Mucosa of stomach (tissue), 1 donor: ENCODE results near the gene FBXL13.
"Not testable (repeated sequence)": the region's sequence is repeated elsewhere in the genome, so short reads cannot be mapped to it uniquely, and the experiment has no call there.

Experiments used
- H3K27me3 ChIP-seq: one replicate; pipeline ENCODE4 v1.7.0; 2013; ENCODE audit warnings: mild to moderate bottlenecking, low read length; ENCODE audit not compliant: control insufficient read depth, insufficient read depth
- H3K36me3 ChIP-seq: one replicate; pipeline ENCODE4 v1.7.0; 2013; ENCODE audit warnings: low read length; ENCODE audit not compliant: control insufficient read depth, insufficient read depth
- H3K4me1 ChIP-seq: one replicate; pipeline ENCODE4 v1.7.0; 2013; ENCODE audit warnings: mild to moderate bottlenecking, low read length; ENCODE audit not compliant: control insufficient read depth, insufficient read depth
- H3K4me3 ChIP-seq: one replicate; pipeline ENCODE4 v1.7.0; 2013; ENCODE audit warnings: low read length
- H3K9ac ChIP-seq: one replicate; pipeline ENCODE4 v1.7.0; 2013; ENCODE audit warnings: mild to moderate bottlenecking, low read length, moderate library complexity
- H3K9me3 ChIP-seq: one replicate; pipeline ENCODE4 v1.7.0; 2013; ENCODE audit warnings: mild to moderate bottlenecking, low read length, moderate library complexity; ENCODE audit not compliant: control insufficient read depth
- donor health status: Pancreatic carcinoma.

Gene FBXL13

GRCh38 chr7:102974366-102975236 lies 100.0 kb downstream of the FBXL13 start:
- H3K9me3 ChIP-seq = no peaks in the 10 kb centered on the region
- no peak overlapping the region for H3K9ac ChIP-seq
- no peaks in the 10 kb centered on the region for H3K36me3 ChIP-seq
- H3K4me3 ChIP-seq = no peak overlapping the region
- no peaks in the 10 kb centered on the region for H3K27me3 ChIP-seq
- peaks cover 3% of the 10 kb centered on the region for H3K4me1 ChIP-seq

DNA sequence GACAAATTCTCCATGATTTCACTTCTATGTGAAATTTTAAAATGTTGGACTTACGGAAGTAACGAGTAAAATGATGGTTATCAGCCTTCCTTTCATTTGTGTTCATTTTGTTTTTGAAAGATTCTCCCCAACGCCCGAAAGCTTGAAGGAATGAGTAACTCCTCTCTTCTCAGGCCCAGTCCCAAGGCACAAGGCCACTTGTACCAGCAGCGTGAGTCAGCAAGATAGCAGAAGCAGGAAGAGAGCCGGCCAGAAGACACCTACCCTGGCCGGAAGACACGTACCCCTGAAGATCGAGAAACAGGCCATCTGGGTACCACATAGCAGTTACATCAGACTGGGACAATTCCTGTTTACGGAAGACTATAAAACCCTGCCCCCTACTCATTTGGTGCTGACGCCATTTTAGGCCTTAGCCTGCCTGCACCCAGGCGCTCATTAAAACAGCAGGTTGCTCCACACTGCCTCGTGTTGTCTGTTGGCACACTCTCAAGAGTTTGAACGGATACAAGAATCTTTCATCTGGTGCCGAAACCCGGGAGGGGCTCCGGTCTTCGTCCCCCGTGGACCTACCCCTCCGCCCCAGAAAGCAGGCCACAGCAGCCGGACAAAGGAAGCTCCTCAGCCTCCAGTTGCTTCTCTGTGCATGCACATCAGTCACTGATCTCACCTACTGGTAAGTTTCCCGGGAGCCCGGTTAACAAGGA lies 101.3 kb downstream of the FBXL13 start:
- H3K4me3 ChIP-seq = no peak overlapping the region
- H3K4me1 ChIP-seq = peaks cover 3% of the 10 kb centered on the region

DNA sequence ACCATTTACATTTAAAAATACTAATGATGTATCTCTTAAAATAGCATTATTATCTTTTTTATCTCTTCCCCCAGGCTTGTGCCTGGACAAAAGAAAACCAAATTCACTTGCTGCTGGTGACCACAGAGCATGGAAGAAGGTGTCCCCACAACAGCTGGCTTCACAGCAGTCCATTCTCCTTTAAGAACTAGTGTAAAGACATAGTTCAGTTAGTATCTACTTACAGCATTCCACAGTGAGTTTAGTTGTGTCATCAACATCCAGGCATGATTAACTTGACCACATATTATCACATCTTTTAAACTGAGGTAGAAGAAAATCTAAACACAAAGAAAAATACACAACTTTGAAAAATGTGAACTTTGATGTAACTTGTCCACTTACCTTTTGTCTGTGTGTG lies 106.8 kb downstream of the FBXL13 start:
- no peaks in the 10 kb centered on the region for H3K36me3 ChIP-seq
- no peaks in the 10 kb centered on the region for H3K9me3 ChIP-seq

More for the DNA sequence above, 101.3 kb downstream of the FBXL13 start:
- Histone ChIP-seq H3K27me3 (no peaks in the 10 kb centered on the region), H3K9ac (no peak overlapping the region), H3K9me3 (no peaks in the 10 kb centered on the region), H3K36me3 (no peaks in the 10 kb centered on the region)

GRCh38 chr7:102966465-102966864 lies 108.1 kb downstream of the FBXL13 start:
- H3K9me3 ChIP-seq = no peaks in the 10 kb centered on the region
- H3K4me1 ChIP-seq = no peaks in the 10 kb centered on the region
- H3K27me3 ChIP-seq = no peaks in the 10 kb centered on the region
- H3K9ac ChIP-seq = no peak overlapping the region
- no peak overlapping the region for H3K4me3 ChIP-seq
- no peaks in the 10 kb centered on the region for H3K36me3 ChIP-seq

More for the DNA sequence above, 106.8 kb downstream of the FBXL13 start:
- Histone ChIP-seq H3K4me3 (no peak overlapping the region), H3K4me1 (no peaks in the 10 kb centered on the region), H3K9ac (no peak overlapping the region), H3K27me3 (no peaks in the 10 kb centered on the region)

DNA sequence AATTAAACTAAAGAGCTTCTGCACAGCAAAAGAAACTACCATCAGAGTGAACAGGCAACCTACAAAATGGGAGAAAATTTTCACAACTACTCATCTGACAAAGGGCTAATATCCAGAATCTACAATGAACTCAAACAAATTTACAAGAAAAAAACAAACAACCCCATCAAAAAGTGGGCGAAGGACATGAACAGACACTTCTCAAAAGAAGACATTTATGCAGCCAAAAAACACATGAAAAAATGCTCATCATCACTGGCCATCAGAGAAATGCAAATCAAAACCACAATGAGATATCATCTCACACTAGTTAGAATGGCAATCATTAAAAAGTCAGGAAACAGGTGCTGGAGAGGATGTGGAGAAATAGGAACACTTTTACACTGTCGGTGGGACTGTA lies 112.6 kb downstream of the FBXL13 start:
- not testable (repeated sequence) for H3K4me3 ChIP-seq, H3K9me3 ChIP-seq, H3K27me3 ChIP-seq

DNA sequence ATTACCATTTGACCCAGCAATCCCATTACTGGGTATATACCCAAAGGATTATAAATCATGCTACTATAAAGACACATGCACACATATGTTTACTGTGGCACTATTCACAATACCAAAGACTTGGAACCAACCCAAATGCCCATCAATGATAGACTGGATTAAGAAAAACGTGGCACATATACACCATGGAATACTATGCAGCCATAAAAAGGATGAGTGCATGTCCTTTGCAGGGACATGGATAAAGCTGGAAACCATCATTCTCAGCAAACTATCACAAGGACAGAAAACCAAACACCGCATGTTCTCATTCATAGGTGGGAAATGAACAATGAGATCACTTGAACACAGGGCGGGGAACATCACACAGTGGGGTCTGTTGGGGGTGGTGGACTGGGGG lies 116.6 kb downstream of the FBXL13 start:
- H3K9ac ChIP-seq, H3K4me1 ChIP-seq, H3K36me3 ChIP-seq, H3K27me3 ChIP-seq, H3K4me3 ChIP-seq, H3K9me3 ChIP-seq: not testable (repeated sequence)

More for the DNA sequence above, 112.6 kb downstream of the FBXL13 start:
- not testable (repeated sequence) for H3K9ac ChIP-seq, H3K4me1 ChIP-seq, H3K36me3 ChIP-seq

DNA sequence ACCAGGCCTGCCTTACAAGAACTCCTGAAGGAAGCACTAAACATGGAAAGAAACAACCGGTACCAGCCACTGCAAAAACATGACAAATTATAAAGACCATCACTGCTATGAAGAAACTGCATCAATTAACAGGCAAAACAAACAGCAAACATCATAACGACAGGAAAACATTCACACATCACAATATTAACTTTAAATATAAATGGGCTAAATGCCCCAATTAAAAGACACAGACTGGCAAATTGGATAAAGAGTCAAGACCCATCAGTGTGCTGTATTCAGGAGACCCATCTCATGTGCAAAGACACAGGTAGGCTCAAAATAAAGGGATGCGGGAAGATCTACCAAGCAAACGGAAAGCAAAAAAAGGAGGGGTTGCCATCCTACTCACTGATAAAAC lies 120.2 kb downstream of the FBXL13 start:
- not testable (repeated sequence) for H3K27me3 ChIP-seq, H3K9ac ChIP-seq, H3K36me3 ChIP-seq, H3K9me3 ChIP-seq, H3K4me1 ChIP-seq, H3K4me3 ChIP-seq

GRCh38 chr7:102953406-102953805 lies 121.2 kb downstream of the FBXL13 start:
- no peaks in the 10 kb centered on the region for H3K9me3 ChIP-seq
- no peaks in the 10 kb centered on the region for H3K36me3 ChIP-seq
- no peak overlapping the region for H3K4me3 ChIP-seq
- H3K9ac ChIP-seq = no peak overlapping the region
- H3K27me3 ChIP-seq = no peaks in the 10 kb centered on the region
- no peaks in the 10 kb centered on the region for H3K4me1 ChIP-seq

DNA sequence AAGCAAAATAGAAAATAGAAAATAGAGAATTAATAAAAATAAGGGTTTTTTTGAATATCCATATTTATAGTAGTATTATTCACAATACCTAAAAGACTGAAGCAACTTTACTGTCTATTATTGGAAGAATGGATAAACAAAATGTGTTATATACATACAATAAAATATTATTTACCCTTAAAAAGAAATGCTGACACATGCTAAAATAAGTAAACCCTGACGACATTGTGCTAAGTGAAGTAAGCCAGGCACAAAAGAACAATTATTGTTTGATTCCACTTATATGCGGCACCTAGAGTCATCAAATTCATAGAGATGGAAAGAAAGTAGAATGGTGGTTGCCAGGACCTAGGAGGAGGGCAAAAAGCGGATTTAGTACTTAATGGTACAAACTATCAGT lies 122.8 kb downstream of the FBXL13 start:
- H3K27me3 ChIP-seq = no peaks in the 10 kb centered on the region
- H3K9me3 ChIP-seq = no peaks in the 10 kb centered on the region
- no peak overlapping the region for H3K4me3 ChIP-seq
- no peak overlapping the region for H3K9ac ChIP-seq
- no peaks in the 10 kb centered on the region for H3K36me3 ChIP-seq
- no peaks in the 10 kb centered on the region for H3K4me1 ChIP-seq

- no peaks in the 10 kb centered on the region for H3K36me3 ChIP-seq
- no peaks in the 10 kb centered on the region for H3K9me3 ChIP-seq
- H3K27me3 ChIP-seq = no peaks in the 10 kb centered on the region
- no peak overlapping the region for H3K4me3 ChIP-seq
- H3K4me1 ChIP-seq = no peaks in the 10 kb centered on the region
- H3K9ac ChIP-seq = no peak overlapping the region
These were observed 130.4 kb downstream of the FBXL13 start for GRCh38 chr7:102944241-102944640.

GRCh38 chr7:102943423-102944169 lies 131.0 kb downstream of the FBXL13 start:
- Histone ChIP-seq H3K9ac (no peak overlapping the region), H3K4me1 (no peaks in the 10 kb centered on the region), H3K9me3 (no peaks in the 10 kb centered on the region), H3K4me3 (no peak overlapping the region), H3K27me3 (no peaks in the 10 kb centered on the region), H3K36me3 (no peaks in the 10 kb centered on the region)

DNA sequence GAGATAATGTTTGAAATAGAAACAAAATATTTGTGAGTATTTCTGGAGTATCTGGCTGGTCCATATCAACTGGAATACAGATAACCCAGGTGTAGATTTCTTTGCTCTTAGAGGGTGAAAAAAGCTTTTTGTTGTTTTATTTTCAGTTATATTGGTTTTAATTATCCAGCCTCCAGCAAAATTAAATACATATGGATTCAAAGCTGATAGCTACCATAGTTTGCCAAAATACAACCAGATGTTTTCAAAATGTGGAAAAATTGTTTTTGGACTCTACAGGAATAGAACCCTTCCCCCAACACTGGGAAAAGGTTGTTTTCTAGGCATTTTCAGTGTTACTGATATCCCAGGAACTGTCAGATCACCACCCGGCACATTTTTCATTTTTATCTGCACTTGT lies 131.7 kb downstream of the FBXL13 start:
- no peak overlapping the region for H3K4me3 ChIP-seq
- no peaks in the 10 kb centered on the region for H3K9me3 ChIP-seq
- no peaks in the 10 kb centered on the region for H3K27me3 ChIP-seq
- no peaks in the 10 kb centered on the region for H3K4me1 ChIP-seq
- H3K36me3 ChIP-seq = no peaks in the 10 kb centered on the region
- no peak overlapping the region for H3K9ac ChIP-seq
